Hepatocyte (in vitro differentiated cells): Measurements from ENCODE around the gene PADI3.

Experiments
- CTCF ChIP-seq: fragments of 200-600 bp; sonication (generic); IDR thresholded peaks from 2 replicates; pipeline ENCODE4 v1.5.1; 2016; ENCODE audit warnings: antibody characterized with exemption, mild to moderate bottlenecking; ENCODE audit not compliant: poor library complexity
- EZH2 ChIP-seq: fragments of 200-600 bp; sonication (generic); IDR thresholded peaks from 2 replicates; pipeline ENCODE4 v1.6.1; 2016; ENCODE audit warnings: antibody characterized with exemption, mild to moderate bottlenecking, borderline replicate concordance
- EZH2phosphoT487 ChIP-seq: fragments of 200-600 bp; sonication (generic); IDR thresholded peaks from one replicate; pipeline ENCODE4 v1.6.1; 2018; ENCODE audit warnings: antibody characterized with exemption, mild to moderate bottlenecking, low read depth, moderate library complexity; ENCODE audit not compliant: unreplicated experiment, severe bottlenecking

- TF ChIP-seq CTCF (no peak), EZH2 (no peak), EZH2phosphoT487 (no peak)
These were observed 40.4 kb upstream of the PADI3 start for GRCh38 chr1:17208546-17208945.
